GM19438 (cell line): ENCODE data around the gene VPS13C.

Experiments
- ATAC-seq: cut with Tn5 transposase; IDR thresholded peaks from one replicate; pipeline ENCODE4 v1.9.1; 2021; ENCODE audit warnings: low read depth; ENCODE audit not compliant: unreplicated experiment

The VPS13C gene

DNA sequence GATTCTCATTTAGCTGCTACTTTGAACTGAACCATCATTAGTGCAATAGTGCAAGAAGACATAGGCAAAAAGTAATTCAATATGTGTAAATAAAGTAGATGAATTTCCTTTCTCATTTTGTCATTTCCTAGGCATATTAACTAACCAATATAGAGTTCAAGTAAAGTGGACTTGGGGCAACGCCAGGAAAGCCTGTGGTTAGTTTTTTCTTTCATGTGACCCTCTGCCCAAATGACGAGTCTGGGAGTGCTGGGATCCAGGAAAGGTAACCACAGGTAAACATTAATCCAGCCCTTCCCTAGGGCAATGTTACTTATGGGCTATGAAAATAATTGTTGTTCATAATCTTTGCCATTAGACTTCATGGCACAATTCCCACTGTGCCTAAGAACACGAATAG, 181.0 kb downstream of the VPS13C start:
- ATAC-seq = no peak

DNA sequence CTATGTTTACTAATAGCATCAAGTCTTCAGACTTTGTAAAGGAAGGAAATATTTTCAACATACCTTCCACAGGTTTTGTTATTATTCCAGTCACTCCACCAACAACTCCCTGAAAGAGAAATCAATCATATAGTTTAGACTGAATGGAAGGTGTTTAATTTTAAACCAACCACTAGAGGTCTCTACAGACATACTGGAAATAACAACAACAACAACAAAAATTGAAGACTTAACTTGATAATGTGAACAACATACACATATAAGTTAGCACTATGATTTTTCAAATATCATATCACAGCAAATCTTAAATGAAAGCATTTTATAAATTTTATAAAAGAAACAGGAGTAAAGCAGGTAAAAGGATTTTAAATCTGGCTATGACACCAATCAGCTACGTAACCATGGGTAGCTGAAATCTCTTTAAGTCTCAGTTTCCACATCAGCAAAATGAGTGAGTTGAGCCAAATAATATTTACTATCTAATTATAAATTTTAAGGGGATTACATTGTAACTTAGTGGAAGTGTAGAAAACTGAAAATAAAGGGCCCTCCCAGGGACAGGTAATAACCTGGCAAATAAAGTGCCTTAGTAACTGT, 188.2 kb downstream of the VPS13C start:
- no peak for ATAC-seq

DNA sequence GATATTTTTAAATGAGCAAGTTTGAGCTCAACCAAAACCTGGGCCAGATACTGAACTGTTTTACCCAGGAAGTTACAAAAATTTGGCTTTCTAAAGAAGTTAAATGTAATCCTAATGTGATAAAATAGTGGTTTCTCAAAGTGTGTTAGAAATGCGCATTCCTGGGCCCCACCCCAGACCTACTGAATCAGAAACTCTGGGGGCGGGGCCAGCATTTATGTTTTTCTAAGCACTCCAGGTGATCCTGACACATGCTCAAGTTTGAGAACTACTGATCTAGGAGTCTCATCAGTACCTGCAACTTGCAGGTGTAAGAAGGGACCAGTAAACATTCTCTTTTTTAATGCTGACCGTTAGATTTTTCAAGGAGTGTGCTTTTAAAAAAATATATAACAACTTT, 190.6 kb downstream of the VPS13C start:
- ATAC-seq = no peak

DNA sequence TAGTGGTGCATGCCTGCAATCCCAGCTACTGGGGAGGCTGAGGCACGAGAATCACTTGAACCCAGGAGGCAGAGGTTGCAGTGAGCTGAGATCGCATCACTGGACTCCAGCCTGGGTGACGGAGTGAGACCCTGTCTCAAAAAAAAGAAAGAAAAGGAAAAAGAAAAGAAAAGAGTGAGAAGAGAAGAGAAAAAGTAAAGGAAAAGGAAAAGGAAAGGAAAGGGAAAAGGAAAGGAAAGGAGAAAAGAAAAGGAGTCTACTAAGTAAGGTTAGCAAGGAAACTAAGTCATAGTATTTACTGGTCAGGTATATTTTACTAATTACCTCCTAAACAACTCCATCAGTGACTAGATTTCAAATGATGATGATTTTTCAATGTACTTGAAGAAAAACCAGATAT, 198.3 kb downstream of the VPS13C start:
- no peak for ATAC-seq

- no peak for ATAC-seq
Observed at GRCh38 chr15:61857169-61857829, 202.9 kb downstream of the VPS13C start.

DNA sequence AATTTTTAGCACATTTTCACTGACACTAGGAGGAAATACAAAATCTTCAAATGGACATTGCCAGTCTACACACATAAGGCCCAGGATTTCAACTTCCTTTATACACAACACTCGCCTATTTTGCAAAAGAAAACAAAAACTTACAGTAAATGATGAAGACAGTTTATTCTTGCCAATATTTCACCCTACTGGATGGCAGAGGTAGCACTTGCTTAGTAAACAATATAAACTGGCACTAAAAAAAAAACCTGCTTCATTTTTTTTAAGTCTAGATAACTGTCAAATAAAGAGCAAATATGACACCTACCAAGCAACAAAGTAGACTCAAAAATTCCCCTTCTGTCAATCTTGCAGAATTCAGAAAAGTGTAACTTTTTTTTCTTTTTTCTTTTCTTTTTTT, 204.0 kb downstream of the VPS13C start:
- ATAC-seq = no peak

DNA sequence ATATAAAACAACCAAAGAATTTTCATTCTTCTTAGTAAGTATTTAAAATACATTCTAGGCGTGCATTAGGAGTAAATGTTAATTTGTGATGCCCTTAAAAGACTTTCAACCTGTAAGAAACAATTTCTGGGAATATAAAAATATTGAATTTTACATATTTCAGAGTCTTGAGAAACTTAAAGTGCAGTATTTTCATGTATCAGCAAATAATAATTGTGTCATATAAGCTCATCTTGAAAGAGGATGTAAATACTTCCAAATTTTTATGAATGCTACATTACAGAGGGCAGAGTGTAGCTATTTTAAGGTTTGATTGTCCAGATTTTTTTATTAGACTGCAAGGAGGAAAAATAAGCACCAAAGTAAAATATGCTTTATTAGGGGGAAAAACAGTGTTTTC, 207.1 kb downstream of the VPS13C start:
- ATAC-seq = no peak

DNA sequence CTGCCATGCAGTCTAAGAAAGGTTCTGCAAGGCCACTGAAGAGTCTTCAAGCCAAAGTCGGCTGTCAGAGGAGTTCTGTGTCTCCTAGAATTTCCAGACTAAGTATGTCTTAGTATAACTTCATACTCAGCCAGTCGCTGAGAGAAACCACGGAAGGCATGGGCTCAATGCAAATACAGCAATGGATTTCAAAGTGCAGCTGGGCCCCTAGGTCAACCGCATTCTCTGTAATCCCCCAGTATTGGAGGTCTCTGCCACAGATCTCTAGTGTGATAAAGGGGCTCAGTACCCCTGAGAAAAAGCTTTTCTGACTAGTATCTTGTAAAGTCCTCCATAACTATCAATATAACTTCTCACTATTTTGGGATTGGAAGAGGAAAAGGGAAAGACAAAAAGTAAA, 208.3 kb downstream of the VPS13C start:
- ATAC-seq = no peak

DNA sequence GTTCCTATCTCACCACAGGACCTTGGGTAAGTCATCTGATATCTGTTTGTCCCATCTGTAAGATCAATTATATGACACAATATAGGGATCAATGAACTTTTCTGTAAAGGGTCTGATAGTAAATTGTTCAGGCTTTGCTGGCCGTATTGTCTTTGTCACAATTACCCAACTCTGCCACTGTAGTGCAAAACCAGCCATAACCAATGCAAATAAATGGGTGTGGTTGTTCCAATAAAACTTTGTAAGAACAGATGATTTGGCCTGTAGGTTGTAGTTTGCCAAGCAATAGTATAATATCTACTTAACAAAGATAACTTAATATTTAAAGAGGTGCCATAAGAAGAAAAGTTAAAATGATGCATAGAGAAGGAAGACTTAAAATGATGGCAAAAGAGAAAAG, 210.8 kb downstream of the VPS13C start:
- no peak for ATAC-seq

DNA sequence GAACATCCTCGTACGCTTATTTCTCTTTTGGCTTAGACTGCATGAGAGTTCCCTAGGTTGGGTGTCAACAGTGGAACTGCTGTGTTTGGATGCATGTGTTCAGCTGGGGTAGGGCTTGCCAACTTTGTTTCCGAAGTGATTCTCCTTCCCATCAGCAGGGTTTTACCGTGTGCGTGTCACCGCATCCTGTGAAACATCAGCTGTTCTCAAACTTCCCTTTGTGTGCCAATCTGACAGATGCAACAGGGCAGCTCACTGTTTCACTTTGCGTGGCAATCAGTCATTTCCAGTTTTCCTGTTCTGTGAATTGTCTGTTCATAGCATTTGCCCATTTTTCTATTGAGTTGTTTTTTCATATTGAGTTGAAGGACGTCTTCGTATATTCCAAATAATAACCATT, 218.8 kb downstream of the VPS13C start:
- no peak for ATAC-seq

DNA sequence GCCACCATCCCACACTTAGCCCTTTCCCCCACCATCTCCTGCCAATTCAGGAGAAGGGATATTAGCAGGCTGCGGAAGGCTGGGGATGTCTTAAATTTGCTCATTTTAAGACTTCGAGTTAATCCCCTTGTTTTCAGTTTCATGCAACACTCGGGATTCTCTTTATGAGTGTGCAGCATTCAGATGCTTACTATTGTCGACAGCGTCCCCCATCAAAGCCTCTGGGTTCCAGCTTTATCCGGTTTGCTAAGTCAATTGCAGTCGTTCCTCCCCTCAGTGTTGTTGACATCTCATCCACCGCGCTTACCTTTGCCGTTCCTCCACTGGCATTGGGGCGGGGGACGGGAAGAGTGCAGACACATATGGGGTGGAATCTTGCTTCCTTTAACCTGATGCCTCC, 220.2 kb downstream of the VPS13C start:
- no peak for ATAC-seq

DNA sequence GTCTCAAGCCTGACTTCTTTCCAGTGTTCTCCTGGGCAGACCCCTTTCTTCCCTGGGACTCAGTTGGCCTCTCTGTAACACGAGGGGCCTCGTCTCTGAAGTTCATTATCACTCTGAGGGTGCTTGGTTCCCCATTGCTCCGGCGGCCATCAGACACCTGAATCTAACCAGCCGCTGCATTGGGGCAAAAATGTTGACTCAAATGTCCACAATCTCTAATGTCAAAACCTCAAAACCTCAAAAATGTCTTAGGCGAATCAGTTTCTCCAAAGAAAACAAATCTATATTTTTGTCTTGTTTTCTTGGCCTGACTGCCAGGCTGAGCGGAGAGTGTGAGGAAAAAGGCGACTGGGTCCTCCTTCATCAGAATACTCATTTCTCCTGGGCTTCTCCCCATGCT, 220.7 kb downstream of the VPS13C start:
- no peak for ATAC-seq

- ATAC-seq = no peak
Observed at GRCh38 chr15:61835496-61836106, 224.6 kb downstream of the VPS13C start.

DNA sequence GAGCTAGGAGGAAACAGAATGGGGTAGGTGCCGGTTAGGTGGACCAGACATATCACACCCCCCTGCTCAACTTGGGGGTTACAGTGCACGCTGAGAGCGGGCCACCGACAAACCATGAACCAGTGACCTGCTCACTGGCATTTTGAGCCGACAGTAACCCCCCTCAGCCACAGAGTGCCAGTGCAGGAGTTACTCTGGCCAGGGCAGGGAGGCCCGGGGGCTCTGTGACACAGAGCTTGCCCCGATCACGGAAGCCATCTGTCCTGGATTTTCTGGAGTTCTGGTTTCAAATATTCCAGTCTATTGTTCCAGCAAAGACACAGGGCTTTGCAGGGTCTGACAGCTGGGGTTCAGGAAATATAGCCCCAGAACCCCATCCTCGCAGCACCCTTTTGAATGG, 225.2 kb downstream of the VPS13C start:
- ATAC-seq = no peak

DNA sequence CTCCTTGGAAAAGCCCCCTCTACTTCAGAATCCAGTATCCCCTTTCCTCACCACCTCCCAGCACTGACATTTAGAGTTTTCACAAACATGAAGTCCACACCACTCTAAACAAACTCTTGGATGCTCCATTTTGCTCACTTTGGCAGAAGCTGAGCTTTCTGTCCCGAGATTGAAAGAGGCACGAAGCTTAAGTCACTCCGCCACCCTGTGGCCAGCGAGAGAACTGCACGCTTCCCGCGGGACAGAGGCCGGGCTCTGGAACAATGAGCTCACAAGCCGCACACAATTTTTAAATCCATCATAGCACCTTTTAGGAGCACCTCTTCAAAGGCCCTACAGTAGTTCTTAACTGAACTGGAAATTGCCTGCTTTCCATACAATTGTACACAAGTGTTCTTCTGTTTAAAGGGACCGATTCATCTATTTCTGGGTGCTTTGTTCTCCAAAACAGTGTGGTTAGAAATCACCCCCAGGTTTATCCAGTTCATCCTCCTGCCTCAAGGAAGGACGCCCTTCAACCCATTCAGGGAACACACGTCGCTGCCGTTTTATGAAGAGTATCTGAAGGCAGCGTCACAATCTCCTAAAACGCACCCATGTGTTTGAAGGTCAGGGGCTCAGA, 226.1 kb downstream of the VPS13C start:
- no peak for ATAC-seq

DNA sequence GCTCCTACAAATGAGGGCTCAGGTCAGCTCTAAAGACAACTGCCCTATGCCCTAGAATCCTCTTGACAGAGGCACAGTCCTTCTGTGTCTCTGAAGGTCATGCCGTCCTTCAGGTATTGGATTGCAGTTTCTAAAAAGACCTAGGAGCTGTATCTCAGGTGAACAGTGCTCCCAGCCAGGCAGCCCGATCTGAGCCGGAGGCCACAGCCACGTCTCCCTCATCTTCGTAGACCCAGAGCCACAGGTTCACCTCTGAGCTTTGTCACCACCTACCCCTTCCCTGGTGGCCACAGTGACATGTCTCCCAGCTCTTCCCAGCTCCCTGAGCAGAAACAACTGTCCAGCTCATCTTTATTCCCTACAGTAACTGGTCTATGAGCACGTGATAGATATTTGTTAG, 228.0 kb downstream of the VPS13C start:
- no peak for ATAC-seq

GRCh38 chr15:61831505-61831921, 228.7 kb downstream of the VPS13C start:
- no peak for ATAC-seq

DNA sequence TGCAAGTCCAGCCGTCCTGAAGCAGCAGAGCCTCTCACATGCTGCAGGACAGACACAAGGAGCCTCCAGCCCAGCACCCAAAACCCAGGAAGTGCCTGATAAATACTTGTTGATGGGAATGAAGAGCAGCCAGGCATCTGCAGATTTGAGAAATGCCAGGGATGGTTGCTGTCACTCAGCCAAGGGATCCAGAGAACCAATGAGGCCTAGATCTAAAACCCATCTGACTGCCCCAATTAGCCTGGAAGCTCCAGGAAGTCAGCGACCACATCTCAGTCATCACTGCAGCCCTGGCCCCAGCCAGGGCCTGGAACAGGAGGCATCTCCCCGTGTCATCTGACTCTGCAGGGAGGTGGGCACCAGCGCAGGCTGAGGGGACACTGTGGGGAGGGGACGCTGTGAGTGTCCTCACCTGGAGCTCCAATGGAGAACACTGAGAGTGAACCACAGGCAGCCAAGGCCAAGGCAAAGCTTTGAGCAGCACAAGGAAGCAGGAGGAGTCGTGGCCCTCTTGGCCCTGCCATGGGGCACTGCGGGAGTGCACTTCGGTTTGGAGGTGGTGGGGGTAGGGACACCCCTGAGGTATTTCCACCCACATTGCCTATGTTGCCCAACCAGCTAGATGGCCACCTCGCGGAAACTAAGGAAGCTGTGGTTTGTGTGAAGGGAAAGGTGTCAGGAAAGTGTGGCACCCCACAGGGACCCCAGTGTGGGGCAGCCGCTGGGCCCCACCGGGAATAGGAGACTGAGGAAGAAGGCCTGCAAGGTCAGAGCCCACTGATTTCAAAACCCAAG, 229.5 kb downstream of the VPS13C start:
- no peak for ATAC-seq

DNA sequence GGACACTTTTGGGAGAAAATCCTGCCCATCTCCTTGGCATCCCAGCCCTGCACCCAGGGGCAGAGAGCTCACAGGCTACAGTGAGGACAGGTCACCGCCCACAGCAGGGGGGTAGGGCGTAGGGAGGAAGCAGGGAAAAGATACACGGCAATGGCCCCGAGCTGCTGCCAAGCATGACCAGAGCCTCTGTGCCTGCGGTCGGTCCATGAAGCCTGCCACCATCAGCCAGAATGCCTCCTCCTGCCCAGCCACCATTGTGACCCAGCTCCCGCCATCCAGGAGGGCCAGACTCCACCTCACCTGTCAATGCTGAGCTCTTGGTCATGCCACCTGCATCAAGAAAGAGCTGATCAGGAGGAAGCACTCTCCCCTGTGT, 230.7 kb downstream of the VPS13C start:
- no peak for ATAC-seq

DNA sequence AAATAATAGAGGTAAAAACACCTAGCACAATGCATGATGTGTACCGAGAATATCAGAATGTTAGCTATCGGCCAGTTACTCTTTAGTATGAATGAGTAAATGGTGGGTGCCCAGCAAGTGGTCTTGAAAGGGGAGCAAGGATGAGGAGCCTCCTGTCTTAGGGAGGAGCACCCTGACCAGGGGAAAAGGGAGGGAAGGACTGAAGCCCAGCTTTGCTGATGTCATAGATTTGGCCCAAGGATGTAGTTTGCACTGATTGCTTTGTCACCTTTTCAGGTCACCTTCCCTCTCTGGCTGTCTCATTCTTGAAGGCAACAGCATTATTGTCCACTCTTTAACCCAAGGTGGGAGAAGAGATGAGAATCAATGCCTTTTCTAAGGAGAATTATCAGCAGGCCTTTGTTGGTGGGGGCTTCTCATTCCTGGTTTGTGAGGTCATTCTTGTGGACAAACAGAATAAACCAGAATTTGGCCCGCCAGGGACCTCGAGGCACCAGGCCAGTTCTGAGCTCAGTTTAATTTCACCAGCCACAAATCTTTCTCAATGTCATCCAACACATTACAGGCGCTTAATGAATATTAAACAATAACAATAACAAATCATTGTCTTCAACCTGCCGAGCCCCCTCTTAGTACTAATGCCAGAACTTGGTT, 231.3 kb downstream of the VPS13C start:
- no peak for ATAC-seq

- ATAC-seq = no peak
Observed at GRCh38 chr15:61828008-61828407, 232.2 kb downstream of the VPS13C start.
